AG04449 (cell line): ENCODE data around the gene PAQR4.
A peak's percentile ranks its signal among the peaks of the same experiment; 100 is the strongest.

Source experiments
- CTCF ChIA-PET: fragments of 350-600 bp; formaldehyde crosslinking; extraction: SDS; loops from one replicate; lab custom pipeline; 2021; ENCODE audit warnings: antibody characterized with exemption; lab: Yijun Ruan, JAX
- POLR2A ChIA-PET: fragments of 400-600, 350-600 bp; formaldehyde crosslinking; extraction: SDS; loops from one replicate; lab custom pipeline; 2020; ENCODE audit warnings: antibody characterized with exemption, inconsistent platforms; lab: Yijun Ruan, JAX
- DNase-seq: peaks from one replicate; pipeline ENCODE4 v3.0.0-alpha.2; 2010; ENCODE audit warnings: low read depth, low spot score
- H3K4me3 ChIP-seq: 2 replicates; pipeline ENCODE4 v1.5.1; 2011; ENCODE audit warnings: low read depth, mild to moderate bottlenecking, control low read depth, low read length
- TF ChIP-seq, protein P1 (sequence below): IDR thresholded peaks from one replicate; pipeline ENCODE4 v1.5.1; 2011; ENCODE audit warnings: mild to moderate bottlenecking, moderate library complexity, low read length, control low read depth, inconsistent platforms; ENCODE audit not compliant: insufficient read depth; ENCODE audit errors: missing control alignments

Gene PAQR4

GRCh38 chr16:2975161-2975795 lies 6.1 kb downstream of the PAQR4 start:
- POLR2A ChIA-PET = no interaction called here
- CTCF ChIA-PET = interaction anchor here (0.9 to 1.6 kb wide), 4 partner anchors 9 to 15 kb away, joined by 3 to 6 read pairs (median 4); no protein-coding TSS in a partner anchor
- no peak for DNase-seq
- TF ChIP-seq, protein P1, sequence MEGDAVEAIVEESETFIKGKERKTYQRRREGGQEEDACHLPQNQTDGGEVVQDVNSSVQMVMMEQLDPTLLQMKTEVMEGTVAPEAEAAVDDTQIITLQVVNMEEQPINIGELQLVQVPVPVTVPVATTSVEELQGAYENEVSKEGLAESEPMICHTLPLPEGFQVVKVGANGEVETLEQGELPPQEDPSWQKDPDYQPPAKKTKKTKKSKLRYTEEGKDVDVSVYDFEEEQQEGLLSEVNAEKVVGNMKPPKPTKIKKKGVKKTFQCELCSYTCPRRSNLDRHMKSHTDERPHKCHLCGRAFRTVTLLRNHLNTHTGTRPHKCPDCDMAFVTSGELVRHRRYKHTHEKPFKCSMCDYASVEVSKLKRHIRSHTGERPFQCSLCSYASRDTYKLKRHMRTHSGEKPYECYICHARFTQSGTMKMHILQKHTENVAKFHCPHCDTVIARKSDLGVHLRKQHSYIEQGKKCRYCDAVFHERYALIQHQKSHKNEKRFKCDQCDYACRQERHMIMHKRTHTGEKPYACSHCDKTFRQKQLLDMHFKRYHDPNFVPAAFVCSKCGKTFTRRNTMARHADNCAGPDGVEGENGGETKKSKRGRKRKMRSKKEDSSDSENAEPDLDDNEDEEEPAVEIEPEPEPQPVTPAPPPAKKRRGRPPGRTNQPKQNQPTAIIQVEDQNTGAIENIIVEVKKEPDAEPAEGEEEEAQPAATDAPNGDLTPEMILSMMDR = no peak
- no peak overlapping the region for H3K4me3 ChIP-seq

DNA sequence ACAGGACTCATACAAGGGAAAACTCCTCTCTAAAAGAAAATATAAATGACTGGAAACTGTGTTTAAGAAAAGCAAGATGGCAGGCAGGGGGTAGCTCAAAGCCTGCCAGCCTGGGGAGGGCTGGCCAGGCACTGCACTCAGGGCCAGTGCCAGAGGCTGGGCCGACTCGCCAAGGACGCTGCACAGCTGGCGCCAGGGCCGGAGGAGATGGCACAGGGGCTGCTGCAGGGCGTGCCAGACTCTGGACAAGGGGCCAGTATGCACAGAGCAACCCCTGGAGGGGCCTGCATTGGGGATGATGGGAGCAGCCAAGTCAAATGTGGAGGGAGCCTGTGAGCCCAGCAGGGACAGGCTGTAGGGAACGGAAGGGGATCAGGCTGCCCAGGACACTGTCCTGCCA lies 7.1 kb downstream of the PAQR4 start:
- no peak overlapping the region for H3K4me3 ChIP-seq
- POLR2A ChIA-PET = no interaction called here
- CTCF ChIA-PET = interaction anchor here (1.5 kb wide), 1 partner anchor 8 kb away, joined by 4 read pairs; no protein-coding TSS in a partner anchor
- DNase-seq = no peak
- TF ChIP-seq, protein P1 = no peak

- ChIA-PET POLR2A (no interaction called here), CTCF (interaction anchor here (2.0 to 2.4 kb wide), 2 partner anchors 15 to 50 kb away, joined by 8 to 10 read pairs; no protein-coding TSS in a partner anchor)
- TF ChIP-seq, protein P1 = no peak
- no peak overlapping the region for H3K4me3 ChIP-seq
- DNase-seq = no peak
Observed at GRCh38 chr16:2976673-2977072, 7.5 kb downstream of the PAQR4 start.

- TF ChIP-seq, protein P1 = no peak
- CTCF ChIA-PET = interaction anchor here (0.9 to 2.4 kb wide), 5 partner anchors 7 to 138 kb away, joined by 3 to 10 read pairs (median 7); no protein-coding TSS in a partner anchor
- POLR2A ChIA-PET = interaction anchor here (0.6 kb wide), 1 partner anchor 305 kb away, joined by 3 read pairs; no protein-coding TSS in a partner anchor
- H3K4me3 ChIP-seq = no peak overlapping the region
- no peak for DNase-seq
Observed at GRCh38 chr16:2977440-2977839, 8.3 kb downstream of the PAQR4 start.

GRCh38 chr16:2979669-2980226 lies 10.6 kb downstream of the PAQR4 start:
- CTCF ChIA-PET = interaction anchor here (1.0 to 2.3 kb wide), 2 partner anchors 8 to 18 kb away, joined by 3 to 10 read pairs; no protein-coding TSS in a partner anchor
- TF ChIP-seq, protein P1 = no peak
- peak overlapping the region; percentile 86 for H3K4me3 ChIP-seq
- POLR2A ChIA-PET = no interaction called here
- no peak for DNase-seq
